ENCODE results near the gene ARHGAP26. TPM values are rescaled to one million over a fixed set of nuclear protein-coding genes. Genes with fewer than 3 reads are reported as not detected.

The ARHGAP26 gene
- total and polyA plus RNA-seq, 2 donors (not counting 3 experiments of a cell fraction or from before 2014, with no cell fraction given): 3.1 to 16.2 TPM

DNA sequence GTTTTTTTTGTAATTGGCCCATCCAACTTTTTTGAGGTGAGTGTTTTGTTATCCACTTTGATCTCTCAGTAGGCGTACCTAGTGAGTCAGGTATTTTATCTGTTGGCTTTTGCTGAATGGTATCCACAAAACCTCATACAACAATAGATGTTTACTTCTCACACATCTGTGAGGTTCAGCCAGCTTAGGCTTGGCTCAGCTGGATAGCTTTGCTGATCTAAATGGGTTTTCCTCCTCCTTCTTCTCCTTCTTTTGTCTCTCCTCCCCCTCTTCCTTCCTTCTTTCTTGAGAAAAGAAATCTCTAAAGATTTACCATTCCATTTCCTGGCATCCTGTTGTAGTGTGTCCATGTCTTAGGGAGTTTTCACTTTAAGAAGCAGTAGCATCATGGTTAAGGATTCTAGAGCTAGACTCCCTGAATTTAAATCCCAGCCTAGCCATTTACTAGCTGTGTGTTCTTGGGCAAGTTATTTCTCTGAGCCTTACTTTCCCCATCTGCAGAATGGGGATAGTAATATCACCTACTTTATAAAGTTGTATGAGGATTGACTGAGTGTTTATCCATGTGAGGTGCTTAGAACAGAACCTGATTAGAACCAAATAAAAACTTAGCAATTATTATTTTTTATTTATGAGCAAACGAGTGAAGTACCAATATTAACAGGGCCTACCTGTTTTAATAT, 126.3 kb downstream of the ARHGAP26 start:
- CTCF ChIA-PET: interaction anchor here (0.6 to 4.5 kb wide), 6 partner anchors 8 to 1246 kb away, joined by 3 to 40 read pairs (median 4); no protein-coding TSS in a partner anchor
- H4K20me1 ChIP-seq (replicated peaks; ENCODE audit: control insufficient read depth, extremely low read depth, insufficient read depth, low read length): no peaks in the 10 kb centered on the region
- no peaks in the 10 kb centered on the region for H3K79me2 ChIP-seq (ENCODE audit: control insufficient read depth, insufficient read depth, low read length)
- no peak overlapping the region for H3K27ac ChIP-seq (ENCODE audit: insufficient read depth, low read depth, low read length)
- peaks cover 4% of the 10 kb centered on the region for H3K4me1 ChIP-seq (ENCODE audit: control insufficient read depth, extremely low read depth, insufficient read depth, low read length)
- no peaks in the 10 kb centered on the region for H3K36me3 ChIP-seq (ENCODE audit: control insufficient read depth in 2 of 2, extremely low read depth in 1 of 2, insufficient read depth in 2 of 2, low read length in 2 of 2)
- no peak overlapping the region for H3K9ac ChIP-seq (replicated peaks; ENCODE audit: extremely low read depth, insufficient read depth, low read length)
- H3K9me1 ChIP-seq (replicated peaks; ENCODE audit: control insufficient read depth, extremely low read depth, insufficient read depth, low read length): no peaks in the 10 kb centered on the region
- intact Hi-C loops (cut with micrococcal nuclease): no loop called here
- DNase-seq (ENCODE audit: low read depth, low spot score) (no peak), FAIRE-seq (no peak)
- no TSS peak for BruUV-seq (replicated peaks)
- H3K4me3 ChIP-seq (replicated peaks in 1 of 3; ENCODE audit: insufficient read depth in 1 of 3, low read depth in 1 of 3, low read length in 3 of 3): no peak overlapping the region
- H2AFZ ChIP-seq (ENCODE audit: low read depth, low read length): no peak overlapping the region
- H3K4me2 ChIP-seq (ENCODE audit: insufficient read depth, low read length): no peak overlapping the region
- no peak for TF ChIP-seq FOS (IDR thresholded peaks at IDR 0.05; ENCODE audit: borderline replicate concordance, insufficient read depth, low read length)
- TF ChIP-seq, protein P1, sequence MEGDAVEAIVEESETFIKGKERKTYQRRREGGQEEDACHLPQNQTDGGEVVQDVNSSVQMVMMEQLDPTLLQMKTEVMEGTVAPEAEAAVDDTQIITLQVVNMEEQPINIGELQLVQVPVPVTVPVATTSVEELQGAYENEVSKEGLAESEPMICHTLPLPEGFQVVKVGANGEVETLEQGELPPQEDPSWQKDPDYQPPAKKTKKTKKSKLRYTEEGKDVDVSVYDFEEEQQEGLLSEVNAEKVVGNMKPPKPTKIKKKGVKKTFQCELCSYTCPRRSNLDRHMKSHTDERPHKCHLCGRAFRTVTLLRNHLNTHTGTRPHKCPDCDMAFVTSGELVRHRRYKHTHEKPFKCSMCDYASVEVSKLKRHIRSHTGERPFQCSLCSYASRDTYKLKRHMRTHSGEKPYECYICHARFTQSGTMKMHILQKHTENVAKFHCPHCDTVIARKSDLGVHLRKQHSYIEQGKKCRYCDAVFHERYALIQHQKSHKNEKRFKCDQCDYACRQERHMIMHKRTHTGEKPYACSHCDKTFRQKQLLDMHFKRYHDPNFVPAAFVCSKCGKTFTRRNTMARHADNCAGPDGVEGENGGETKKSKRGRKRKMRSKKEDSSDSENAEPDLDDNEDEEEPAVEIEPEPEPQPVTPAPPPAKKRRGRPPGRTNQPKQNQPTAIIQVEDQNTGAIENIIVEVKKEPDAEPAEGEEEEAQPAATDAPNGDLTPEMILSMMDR (IDR thresholded peaks at IDR 0.05; ENCODE audit: extremely low read depth in 1 of 2, insufficient read depth in 1 of 2, low read depth in 1 of 2, low read length in 2 of 2): no peak
- H3K27me3 ChIP-seq (ENCODE audit: control insufficient read depth in 2 of 2, insufficient read depth in 2 of 2, low read length in 2 of 2): no peaks in the 10 kb centered on the region
- H3K9me3 ChIP-seq (replicated peaks; ENCODE audit: control insufficient read depth, insufficient read depth, low read length): no peaks in the 10 kb centered on the region
- POLR2A ChIA-PET: no interaction called here
- dilution Hi-C loops (cut with MboI; ENCODE audit: extremely low pct_ligation_motif_present, low sequenced_read_pairs): loop anchor here (25.0 kb wide), 1 partner anchor 184 kb away; no protein-coding TSS in a partner anchor

DNA sequence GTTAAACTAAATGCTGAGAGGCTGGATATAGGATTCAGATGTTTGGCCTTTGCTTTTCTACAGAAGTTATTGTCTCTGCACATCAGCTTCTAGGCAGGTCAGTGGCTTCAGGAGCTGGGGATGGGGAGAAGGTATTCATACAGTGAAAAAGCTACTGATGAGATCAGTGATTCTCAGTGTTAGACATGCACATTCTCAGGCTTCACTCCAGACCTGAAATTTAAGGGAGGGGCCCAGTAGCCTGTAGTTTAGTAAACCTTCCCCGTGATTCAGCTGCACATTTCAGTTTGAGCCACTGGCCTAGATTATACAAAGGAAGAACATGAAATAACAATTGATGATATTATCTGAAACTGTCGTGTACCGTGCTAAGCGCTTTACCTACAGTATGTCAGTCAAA, 127.2 kb downstream of the ARHGAP26 start:
- CTCF ChIA-PET: interaction anchor here (3.8 to 4.5 kb wide), 2 partner anchors 9 to 185 kb away, joined by 22 to 40 read pairs; no protein-coding TSS in a partner anchor
- no peak overlapping the region for H3K4me2 ChIP-seq (ENCODE audit: insufficient read depth, low read length)

More for the DNA sequence above, 127.2 kb downstream of the ARHGAP26 start:
- Histone ChIP-seq H4K20me1 (replicated peaks; ENCODE audit: control insufficient read depth, extremely low read depth, insufficient read depth, low read length) (no peaks in the 10 kb centered on the region), H3K36me3 (ENCODE audit: control insufficient read depth in 2 of 2, extremely low read depth in 1 of 2, insufficient read depth in 2 of 2, low read length in 2 of 2) (no peaks in the 10 kb centered on the region), H3K4me3 (replicated peaks in 1 of 3; ENCODE audit: insufficient read depth in 1 of 3, low read depth in 1 of 3, low read length in 3 of 3) (no peak overlapping the region), H3K79me2 (ENCODE audit: control insufficient read depth, insufficient read depth, low read length) (no peaks in the 10 kb centered on the region), H3K27ac (ENCODE audit: insufficient read depth, low read depth, low read length) (no peak overlapping the region), H3K4me1 (ENCODE audit: control insufficient read depth, extremely low read depth, insufficient read depth, low read length) (peaks cover 4% of the 10 kb centered on the region), H3K27me3 (ENCODE audit: control insufficient read depth in 2 of 2, insufficient read depth in 2 of 2, low read length in 2 of 2) (no peaks in the 10 kb centered on the region), H3K9me3 (replicated peaks; ENCODE audit: control insufficient read depth, insufficient read depth, low read length) (no peaks in the 10 kb centered on the region), H3K9ac (replicated peaks; ENCODE audit: extremely low read depth, insufficient read depth, low read length) (no peak overlapping the region), H3K9me1 (replicated peaks; ENCODE audit: control insufficient read depth, extremely low read depth, insufficient read depth, low read length) (no peaks in the 10 kb centered on the region), H2AFZ (ENCODE audit: low read depth, low read length) (no peak overlapping the region)
- intact Hi-C loops (cut with micrococcal nuclease): no loop called here
- no peak for FAIRE-seq
- no peak for TF ChIP-seq JUN (IDR thresholded peaks at IDR 0.05; ENCODE audit: borderline replicate concordance, insufficient read depth, insufficient read length, low read depth)
- TF ChIP-seq, protein P1 (IDR thresholded peaks at IDR 0.05; ENCODE audit: extremely low read depth in 1 of 2, insufficient read depth in 1 of 2, low read depth in 1 of 2, low read length in 2 of 2): no peak
- TF ChIP-seq FOS (IDR thresholded peaks at IDR 0.05; ENCODE audit: borderline replicate concordance, insufficient read depth, low read length): no peak
- dilution Hi-C loops (cut with MboI; ENCODE audit: extremely low pct_ligation_motif_present, low sequenced_read_pairs): loop anchor here (25.0 kb wide), 1 partner anchor 185 kb away; no protein-coding TSS in a partner anchor
- POLR2A ChIA-PET: no interaction called here
- DNase-seq (ENCODE audit: low read depth, low spot score): no peak
- BruUV-seq (replicated peaks): no TSS peak
